T-helper 17 cell (primary cell): ENCODE data around the gene MSL1. TPM values are rescaled to one million over a fixed set of nuclear protein-coding genes. Genes with fewer than 3 reads are reported as not detected.
A peak's percentile ranks its signal among the peaks of the same experiment; 100 is the strongest.
"Not testable (repeated sequence)": the region's sequence is repeated elsewhere in the genome, so short reads cannot be mapped to it uniquely, and the experiment has no call there.

Source experiments
- ATAC-seq: fragments of 150-1000 bp; cut with Tn5 transposase; 2 replicates; pipeline ENCODE4 v1.10.0; 2021; ENCODE audit warnings: mild to moderate bottlenecking, moderate library complexity
- DNase-seq, 3 donors: peaks; one replicate each; pipeline versions ENCODE4 v3.0.0 to v3.0.0-alpha.2; 2020 to 2021
- H3K9me3 ChIP-seq: one replicate; pipeline ENCODE4 v1.7.0; 2013; ENCODE audit warnings: low read length, mild to moderate bottlenecking; ENCODE audit not compliant: control insufficient read depth, poor library complexity, severe bottlenecking
- H3K27ac Mint-ChIP-seq: one replicate; pipeline ENCODE4 v1.8.0; 2022; ENCODE audit warnings: mild to moderate bottlenecking, moderate library complexity, mixed read lengths
- H3K27me3 Mint-ChIP-seq: one replicate; pipeline ENCODE4 v1.8.0; 2022; ENCODE audit warnings: mixed read lengths
- H3K36me3 Mint-ChIP-seq: one replicate; pipeline ENCODE4 v1.8.0; 2022; ENCODE audit warnings: low read depth, mixed read lengths
- H3K4me1 Mint-ChIP-seq: one replicate; pipeline ENCODE4 v1.8.0; 2022; ENCODE audit warnings: mild to moderate bottlenecking, mixed read lengths
- H3K4me3 Mint-ChIP-seq: one replicate; pipeline ENCODE4 v1.8.0; 2022; ENCODE audit warnings: mild to moderate bottlenecking, moderate library complexity, mixed read lengths
- total RNA-seq, 4 donors: library from RNA in 2 of 4; stranded (reverse) in 2 of 4; gene quantifications; one replicate each; pipeline ENCODE4 v1.2.3 and lab custom pipeline; 2022 to 2026

Gene MSL1
- total RNA-seq, 2 donors from 2014 or later: 101 to 106 TPM

GRCh38 chr17:40143166-40143565 lies 21.4 kb downstream of the MSL1 start:
- Mint-ChIP-seq H3K36me3 (peaks cover 10% of the 10 kb centered on the region), H3K4me1 (peaks cover 43% of the 10 kb centered on the region)
- not testable (repeated sequence) for ATAC-seq, H3K27ac Mint-ChIP-seq, DNase-seq, H3K4me3 Mint-ChIP-seq, H3K27me3 Mint-ChIP-seq, H3K9me3 ChIP-seq

- Mint-ChIP-seq H3K36me3 (peaks cover 19% of the 10 kb centered on the region), H3K27me3 (no peaks in the 10 kb centered on the region), H3K4me1 (peaks cover 48% of the 10 kb centered on the region), H3K4me3 (no peak overlapping the region), H3K27ac (peak overlapping the region; percentile 63)
- DNase-seq: no peak
- no peak for ATAC-seq
- no peaks in the 10 kb centered on the region for H3K9me3 ChIP-seq
These were observed 23.7 kb downstream of the MSL1 start for GRCh38 chr17:40145476-40145875.

- Mint-ChIP-seq H3K27ac (peak overlapping the region; percentile 84), H3K4me1 (peaks cover 41% of the 10 kb centered on the region), H3K27me3 (no peaks in the 10 kb centered on the region), H3K36me3 (peaks cover 16% of the 10 kb centered on the region), H3K4me3 (no peak overlapping the region)
- no peak for DNase-seq
- ATAC-seq: no peak
- no peaks in the 10 kb centered on the region for H3K9me3 ChIP-seq
These were observed 26.8 kb downstream of the MSL1 start for GRCh38 chr17:40148527-40148926.

GRCh38 chr17:40150276-40150675 lies 28.5 kb downstream of the MSL1 start:
- peaks cover 18% of the 10 kb centered on the region for H3K36me3 Mint-ChIP-seq
- ATAC-seq (no peak), DNase-seq (no peak)
- H3K27me3 Mint-ChIP-seq: no peaks in the 10 kb centered on the region
- H3K4me3 Mint-ChIP-seq: peak overlapping the region; percentile 25
- no peaks in the 10 kb centered on the region for H3K9me3 ChIP-seq
- peak overlapping the region; percentile 54 for H3K27ac Mint-ChIP-seq
- peaks cover 44% of the 10 kb centered on the region for H3K4me1 Mint-ChIP-seq

- DNase-seq (no peak), ATAC-seq (no peak)
- Mint-ChIP-seq H3K27me3 (no peaks in the 10 kb centered on the region), H3K4me3 (no peak overlapping the region), H3K4me1 (peaks cover 44% of the 10 kb centered on the region), H3K36me3 (peaks cover 15% of the 10 kb centered on the region), H3K27ac (no peak overlapping the region)
- H3K9me3 ChIP-seq: no peaks in the 10 kb centered on the region
These were observed 29.7 kb downstream of the MSL1 start for GRCh38 chr17:40151414-40151963.

GRCh38 chr17:40153603-40154236 lies 31.9 kb downstream of the MSL1 start:
- Mint-ChIP-seq H3K36me3 (peaks cover 9% of the 10 kb centered on the region), H3K27ac (peak overlapping the region; percentile 84), H3K27me3 (no peaks in the 10 kb centered on the region), H3K4me1 (peaks cover 37% of the 10 kb centered on the region), H3K4me3 (no peak overlapping the region)
- no peak for DNase-seq
- no peak for ATAC-seq
- no peaks in the 10 kb centered on the region for H3K9me3 ChIP-seq

- Mint-ChIP-seq H3K27ac (peak overlapping the region; percentile 45), H3K4me1 (peaks cover 19% of the 10 kb centered on the region), H3K27me3 (no peaks in the 10 kb centered on the region), H3K4me3 (no peak overlapping the region), H3K36me3 (peaks cover 5% of the 10 kb centered on the region)
- no peaks in the 10 kb centered on the region for H3K9me3 ChIP-seq
- ATAC-seq: no peak
- DNase-seq: no peak
These were observed 36.2 kb downstream of the MSL1 start for GRCh38 chr17:40157973-40158372.

- Mint-ChIP-seq H3K27ac (peak overlapping the region; percentile 45), H3K27me3 (no peaks in the 10 kb centered on the region), H3K36me3 (peaks cover 5% of the 10 kb centered on the region), H3K4me1 (peaks cover 16% of the 10 kb centered on the region), H3K4me3 (no peak overlapping the region)
- no peak for ATAC-seq
- no peak for DNase-seq
- no peaks in the 10 kb centered on the region for H3K9me3 ChIP-seq
These were observed 36.8 kb downstream of the MSL1 start for GRCh38 chr17:40158438-40159013.

GRCh38 chr17:40159456-40159855 lies 37.7 kb downstream of the MSL1 start:
- H3K36me3 Mint-ChIP-seq: peaks cover 5% of the 10 kb centered on the region
- H3K27ac Mint-ChIP-seq: peak overlapping the region; percentile 24
- no peaks in the 10 kb centered on the region for H3K9me3 ChIP-seq

GRCh38 chr17:40167685-40168261 lies 46.0 kb downstream of the MSL1 start:
- peaks cover 13% of the 10 kb centered on the region for H3K4me1 Mint-ChIP-seq
- ATAC-seq (peak; percentile 17), DNase-seq (no peak)
- peak overlapping the region; percentile 90 for H3K27ac Mint-ChIP-seq
- H3K36me3 Mint-ChIP-seq: peaks cover 8% of the 10 kb centered on the region
- no peaks in the 10 kb centered on the region for H3K9me3 ChIP-seq
- no peak overlapping the region for H3K4me3 Mint-ChIP-seq
- no peaks in the 10 kb centered on the region for H3K27me3 Mint-ChIP-seq

More at GRCh38 chr17:40159456-40159855, 37.7 kb downstream of the MSL1 start:
- H3K4me1 Mint-ChIP-seq: peaks cover 14% of the 10 kb centered on the region
- ATAC-seq (no peak), DNase-seq (no peak)
- no peaks in the 10 kb centered on the region for H3K27me3 Mint-ChIP-seq
- H3K4me3 Mint-ChIP-seq: no peak overlapping the region

- DNase-seq (no peak), ATAC-seq (peak; percentile 85)
- no peak overlapping the region for H3K4me3 Mint-ChIP-seq
- peaks cover 13% of the 10 kb centered on the region for H3K4me1 Mint-ChIP-seq
- no peaks in the 10 kb centered on the region for H3K9me3 ChIP-seq
- no peaks in the 10 kb centered on the region for H3K27me3 Mint-ChIP-seq
- H3K27ac Mint-ChIP-seq: peak overlapping the region; percentile 90
- H3K36me3 Mint-ChIP-seq: peaks cover 8% of the 10 kb centered on the region
These were observed 46.6 kb downstream of the MSL1 start for GRCh38 chr17:40168262-40168832.

- peaks cover 14% of the 10 kb centered on the region for H3K4me1 Mint-ChIP-seq
- H3K27me3 Mint-ChIP-seq: no peaks in the 10 kb centered on the region
- DNase-seq (no peak), ATAC-seq (no peak)
- peaks cover 8% of the 10 kb centered on the region for H3K36me3 Mint-ChIP-seq
- H3K9me3 ChIP-seq: no peaks in the 10 kb centered on the region
- H3K4me3 Mint-ChIP-seq: no peak overlapping the region
- no peak overlapping the region for H3K27ac Mint-ChIP-seq
These were observed 48.6 kb downstream of the MSL1 start for GRCh38 chr17:40170325-40170724.

GRCh38 chr17:40171750-40172149 lies 50.0 kb downstream of the MSL1 start:
- H3K9me3 ChIP-seq: no peaks in the 10 kb centered on the region
- no peaks in the 10 kb centered on the region for H3K27me3 Mint-ChIP-seq
- no peak overlapping the region for H3K4me3 Mint-ChIP-seq
- peaks cover 11% of the 10 kb centered on the region for H3K4me1 Mint-ChIP-seq
- no peak for DNase-seq
- ATAC-seq: no peak
- no peak overlapping the region for H3K27ac Mint-ChIP-seq
- H3K36me3 Mint-ChIP-seq: peaks cover 8% of the 10 kb centered on the region
